ENCODE measurements around the gene PSMA6. TPM values are rescaled to one million over a fixed set of nuclear protein-coding genes. Genes with fewer than 3 reads are reported as not detected.

The PSMA6 gene
- polyA plus RNA-seq, 1 experiment, result 300 TPM

DNA sequence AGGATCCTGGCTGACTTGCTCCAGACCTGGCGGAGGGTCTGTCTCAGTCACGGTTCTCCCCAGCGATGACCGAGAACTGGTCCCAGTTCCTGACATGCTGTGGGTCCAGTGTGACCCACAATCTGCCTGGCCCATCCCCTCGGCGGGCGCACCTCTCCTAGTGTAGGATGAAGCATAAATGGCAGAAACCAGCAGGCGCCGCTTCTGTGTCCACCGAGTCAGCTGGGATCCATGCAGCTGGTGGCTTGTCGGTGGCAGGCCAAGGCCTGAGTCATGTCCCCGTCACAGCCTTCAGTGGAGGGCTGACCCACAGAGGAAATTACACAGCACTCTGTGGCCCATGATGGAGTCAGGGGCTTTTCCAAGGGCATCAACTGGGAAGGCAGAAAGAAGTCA is 73.9 kb downstream of the PSMA6 start:
- peak overlapping the region; percentile 80 for H3K27ac ChIP-seq (ENCODE audit: low read depth, low read length)
- ChIA-PET POLR2A (interaction anchor here (1.2 to 1.5 kb wide), 2 partner anchors 24 to 38 kb away, joined by 4 to 7 read pairs; partner anchors contain the start of gene NFKBIA), CTCF (interaction anchor here (1.2 kb wide), 1 partner anchor 38 kb away, joined by 5 read pairs; the partner anchor contains the start of gene NFKBIA)
- no peak for DNase-seq (ENCODE audit: low read depth, low spot score)
- no peaks in the 10 kb centered on the region for H3K27me3 ChIP-seq (ENCODE audit: control insufficient read depth, insufficient read depth, low read length)
- H3K4me3 ChIP-seq (ENCODE audit: low read depth, low read length), result no peak overlapping the region
- H3K9me3 ChIP-seq (ENCODE audit: control insufficient read depth, insufficient read depth, low read length), result peaks cover 7% of the 10 kb centered on the region
- TF ChIP-seq, protein P1, sequence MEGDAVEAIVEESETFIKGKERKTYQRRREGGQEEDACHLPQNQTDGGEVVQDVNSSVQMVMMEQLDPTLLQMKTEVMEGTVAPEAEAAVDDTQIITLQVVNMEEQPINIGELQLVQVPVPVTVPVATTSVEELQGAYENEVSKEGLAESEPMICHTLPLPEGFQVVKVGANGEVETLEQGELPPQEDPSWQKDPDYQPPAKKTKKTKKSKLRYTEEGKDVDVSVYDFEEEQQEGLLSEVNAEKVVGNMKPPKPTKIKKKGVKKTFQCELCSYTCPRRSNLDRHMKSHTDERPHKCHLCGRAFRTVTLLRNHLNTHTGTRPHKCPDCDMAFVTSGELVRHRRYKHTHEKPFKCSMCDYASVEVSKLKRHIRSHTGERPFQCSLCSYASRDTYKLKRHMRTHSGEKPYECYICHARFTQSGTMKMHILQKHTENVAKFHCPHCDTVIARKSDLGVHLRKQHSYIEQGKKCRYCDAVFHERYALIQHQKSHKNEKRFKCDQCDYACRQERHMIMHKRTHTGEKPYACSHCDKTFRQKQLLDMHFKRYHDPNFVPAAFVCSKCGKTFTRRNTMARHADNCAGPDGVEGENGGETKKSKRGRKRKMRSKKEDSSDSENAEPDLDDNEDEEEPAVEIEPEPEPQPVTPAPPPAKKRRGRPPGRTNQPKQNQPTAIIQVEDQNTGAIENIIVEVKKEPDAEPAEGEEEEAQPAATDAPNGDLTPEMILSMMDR (IDR thresholded peaks at IDR 0.05; ENCODE audit: low read depth, low read length), result no peak

DNA sequence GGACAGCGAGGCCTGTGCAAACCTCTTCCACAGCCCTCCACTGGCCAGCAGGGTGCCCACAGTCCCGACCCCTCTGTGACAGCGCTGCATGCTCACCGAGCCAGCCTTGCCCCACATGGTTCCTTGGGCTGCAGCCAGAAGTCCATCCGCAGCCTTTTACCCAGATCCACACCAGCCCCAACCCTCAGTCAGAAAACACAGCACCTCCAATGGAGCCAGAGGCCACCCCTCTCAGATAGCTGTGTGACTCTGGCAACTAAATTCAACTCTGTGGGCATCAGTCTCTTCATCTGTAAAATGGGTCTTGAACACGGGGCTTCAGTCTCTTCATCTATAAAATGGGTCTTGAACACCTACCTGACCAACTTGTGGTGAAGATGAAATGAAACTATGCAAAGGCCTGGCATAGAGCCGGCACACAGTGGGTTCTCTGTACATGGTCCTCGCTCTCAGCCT is 74.4 kb downstream of the PSMA6 start:
- Histone ChIP-seq H3K9me3 (ENCODE audit: control insufficient read depth, insufficient read depth, low read length) (peaks cover 12% of the 10 kb centered on the region), H3K27ac (ENCODE audit: low read depth, low read length) (no peak overlapping the region), H3K4me3 (ENCODE audit: low read depth, low read length) (no peak overlapping the region), H3K27me3 (ENCODE audit: control insufficient read depth, insufficient read depth, low read length) (no peaks in the 10 kb centered on the region)
- TF ChIP-seq, protein P1 (IDR thresholded peaks at IDR 0.05; ENCODE audit: low read depth, low read length), result no peak
- CTCF ChIA-PET, result no interaction called here
- POLR2A ChIA-PET, result no interaction called here
- no peak for DNase-seq (ENCODE audit: low read depth, low spot score)

DNA sequence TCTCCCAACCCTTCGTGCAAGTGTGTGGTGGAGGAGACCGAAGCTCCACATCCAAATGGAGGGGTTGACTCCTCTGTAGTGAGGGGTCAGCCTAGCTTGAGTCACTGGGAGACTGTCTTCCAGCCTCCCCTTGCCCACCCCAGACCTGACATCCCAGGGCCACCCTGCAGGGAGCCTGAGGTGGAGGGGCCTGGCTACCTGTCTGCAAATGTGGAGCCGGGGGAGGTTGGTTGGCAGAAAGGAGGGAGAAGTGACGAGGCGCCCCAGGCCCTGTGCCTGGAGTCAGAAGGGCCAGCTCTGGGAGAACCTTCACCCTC is 74.8 kb downstream of the PSMA6 start:
- TF ChIP-seq, protein P1 (IDR thresholded peaks at IDR 0.05; ENCODE audit: low read depth, low read length), result no peak
- DNase-seq (ENCODE audit: low read depth, low spot score), result no peak
- Histone ChIP-seq H3K9me3 (ENCODE audit: control insufficient read depth, insufficient read depth, low read length) (peaks cover 12% of the 10 kb centered on the region), H3K4me3 (ENCODE audit: low read depth, low read length) (no peak overlapping the region), H3K27ac (ENCODE audit: low read depth, low read length) (no peak overlapping the region), H3K27me3 (ENCODE audit: control insufficient read depth, insufficient read depth, low read length) (no peaks in the 10 kb centered on the region)
- ChIA-PET CTCF (no interaction called here), POLR2A (interaction anchor here (0.6 to 1.3 kb wide), 2 partner anchors 37 to 213 kb away, joined by 4 to 5 read pairs; partner anchors contain the start of gene NFKBIA)

Other genes with a start within 250 kb of the PSMA6 start
- 44.1 and 54.0 TPM in 2 replicates for gene FAM177A1, start 246.1 kb upstream of the PSMA6 start, polyA plus RNA-seq (2011; rRNA removed)
- gene PPP2R3C, start 170.4 kb upstream of the PSMA6 start, polyA plus RNA-seq (2011; rRNA removed), result 30.8 and 43.7 TPM in 2 replicates
- gene PRORP, start 169.8 kb upstream of the PSMA6 start, polyA plus RNA-seq (2011; rRNA removed), result 30.6 and 34.9 TPM in 2 replicates
- 51.6 and 80.2 TPM in 2 replicates for gene NFKBIA, start 112.4 kb downstream of the PSMA6 start, polyA plus RNA-seq (2011; rRNA removed)
- gene INSM2, start 241.8 kb downstream of the PSMA6 start, polyA plus RNA-seq (2011; rRNA removed), result not detected in 2 replicates

Measured in AG04450 (cell line).